ENCODE results near the gene S100PBP.
A peak's percentile ranks its signal among the peaks of the same experiment; 100 is the strongest.

DNA sequence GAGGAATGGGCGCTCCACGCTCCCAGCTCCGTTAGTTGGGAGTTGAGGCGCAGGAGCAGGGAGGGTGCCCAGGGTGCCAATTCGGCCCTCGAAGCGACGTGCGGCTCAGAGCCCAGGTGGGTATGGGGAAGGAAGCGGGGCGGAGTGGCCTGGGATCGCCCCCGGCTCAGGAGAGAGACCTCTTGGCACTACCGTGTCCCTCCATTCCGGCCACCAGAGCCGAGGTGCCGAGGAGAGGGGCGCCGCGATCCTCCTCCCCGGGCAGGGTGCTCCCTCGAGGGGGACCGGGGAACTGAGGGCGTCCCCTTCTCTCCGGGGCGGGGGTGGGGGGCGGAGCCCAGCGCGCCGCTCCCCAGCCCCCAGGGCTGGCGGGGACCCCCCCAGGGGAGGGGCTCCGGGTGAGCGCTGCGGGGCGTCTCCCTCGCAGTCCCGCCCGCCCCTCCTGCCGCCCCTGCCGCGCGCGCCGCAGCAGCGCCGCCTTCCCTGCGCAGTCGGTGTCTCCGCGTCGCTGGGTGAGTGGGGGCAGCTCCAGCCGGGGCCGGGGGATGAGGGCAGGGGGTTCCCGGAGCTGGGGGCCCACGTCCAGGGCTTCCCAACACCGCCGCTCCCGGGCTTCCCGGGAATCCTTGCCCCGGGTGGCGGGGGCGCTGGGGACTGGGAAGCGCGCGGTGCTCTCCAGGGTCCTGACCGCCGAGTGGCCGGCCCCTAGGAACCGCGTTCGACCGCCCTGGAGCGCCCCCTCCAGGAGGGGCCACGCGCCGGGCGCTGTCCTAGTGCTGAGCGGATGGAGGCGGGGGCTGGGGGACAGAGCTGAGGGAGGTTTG lies 68.8 kb downstream of the S100PBP start, which contains the start of gene HPCA:
- TF ChIP-seq ZZZ3 (IDR thresholded peaks at IDR 0.05) (no peak), NFIC (IDR thresholded peaks at IDR 0.05) (no peak), CHCHD3 (CRISPR knock-in tag; IDR thresholded peaks at IDR 0.05) (no peak), CREM (IDR thresholded peaks at IDR 0.05; ENCODE audit: low read depth) (peak; percentile 87), SREBF2 (CRISPR knock-in tag; IDR thresholded peaks at IDR 0.05) (peak; percentile 99), EZH2 (IDR thresholded peaks at IDR 0.05; ENCODE audit: borderline replicate concordance, low read depth, low read length) (no peak), RFX5 (IDR thresholded peaks at IDR 0.05; ENCODE audit: low read depth, low read length) (no peak), MEF2A (IDR thresholded peaks at IDR 0.05; ENCODE audit: control insufficient read depth, low read depth, low read length) (no peak), CBFB (CRISPR knock-in tag; IDR thresholded peaks at IDR 0.05) (peak; percentile 93), SIN3A (IDR thresholded peaks at IDR 0.05; ENCODE audit: borderline replicate concordance in 2 of 2, control insufficient read depth in 1 of 2, low read depth in 2 of 2, low read length in 2 of 2) (peak; percentile 98 to 100)
- TF ChIP-seq, protein P1, sequence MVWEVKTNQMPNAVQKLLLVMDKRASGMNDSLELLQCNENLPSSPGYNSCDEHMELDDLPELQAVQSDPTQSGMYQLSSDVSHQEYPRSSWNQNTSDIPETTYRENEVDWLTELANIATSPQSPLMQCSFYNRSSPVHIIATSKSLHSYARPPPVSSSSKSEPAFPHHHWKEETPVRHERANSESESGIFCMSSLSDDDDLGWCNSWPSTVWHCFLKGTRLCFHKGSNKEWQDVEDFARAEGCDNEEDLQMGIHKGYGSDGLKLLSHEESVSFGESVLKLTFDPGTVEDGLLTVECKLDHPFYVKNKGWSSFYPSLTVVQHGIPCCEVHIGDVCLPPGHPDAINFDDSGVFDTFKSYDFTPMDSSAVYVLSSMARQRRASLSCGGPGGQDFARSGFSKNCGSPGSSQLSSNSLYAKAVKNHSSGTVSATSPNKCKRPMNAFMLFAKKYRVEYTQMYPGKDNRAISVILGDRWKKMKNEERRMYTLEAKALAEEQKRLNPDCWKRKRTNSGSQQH (CRISPR knock-in tag; IDR thresholded peaks at IDR 0.05) = 0 out of 2 replicates have a peak, but pooled peaks have one; percentile 30

All from K562 (cell line).